ENCODE data around the gene NUBPL.
"Not testable (repeated sequence)": the region's sequence is repeated elsewhere in the genome, so short reads cannot be mapped to it uniquely, and the experiment has no call there.

The NUBPL gene

DNA sequence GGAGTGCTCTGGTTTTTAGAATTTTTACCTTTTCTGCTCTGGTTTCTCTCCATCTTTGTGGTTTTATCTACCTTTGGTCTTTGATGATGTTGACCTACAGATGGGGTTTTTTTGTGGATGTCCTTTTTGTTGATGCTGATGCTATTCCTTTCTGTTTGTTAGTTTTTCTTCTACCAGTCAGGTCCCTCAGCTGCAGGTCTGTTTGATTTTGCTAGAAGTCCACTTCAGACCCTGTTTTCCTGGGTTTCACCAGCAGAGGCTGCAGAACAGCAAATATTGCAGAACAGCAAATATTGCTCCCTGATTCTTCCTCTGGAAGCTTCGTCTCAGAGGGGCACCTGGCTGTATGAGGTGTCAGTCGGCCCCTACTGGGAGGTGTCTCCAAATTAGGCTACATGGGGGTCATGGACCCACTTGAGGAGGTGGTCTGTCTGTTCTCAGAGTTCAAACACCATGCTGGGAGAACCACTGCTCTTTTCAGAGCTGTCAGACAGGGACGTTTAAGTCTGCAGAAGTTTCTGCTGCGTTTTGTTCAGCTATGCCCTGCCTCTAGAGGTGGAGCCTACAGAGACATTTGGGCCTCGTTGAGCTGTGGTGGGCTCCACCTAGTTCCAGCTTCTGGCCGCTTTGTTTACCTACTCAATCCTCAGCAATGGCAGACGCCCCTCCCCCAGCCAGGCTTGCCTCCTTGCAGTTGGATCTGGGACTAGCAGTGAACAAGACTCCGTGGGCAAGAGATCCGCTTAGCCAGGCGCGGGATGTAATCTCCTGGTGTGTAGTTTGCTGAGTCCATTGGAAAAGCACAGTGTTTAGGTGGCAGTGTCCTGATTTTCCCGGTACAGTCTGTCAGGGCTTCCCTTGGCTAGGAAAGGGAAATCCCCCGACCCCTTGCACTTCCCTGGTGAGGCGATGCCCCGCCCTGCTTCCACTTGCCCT is 250.8 kb downstream of the NUBPL start:
- DNase-seq, result not testable (repeated sequence)

DNA sequence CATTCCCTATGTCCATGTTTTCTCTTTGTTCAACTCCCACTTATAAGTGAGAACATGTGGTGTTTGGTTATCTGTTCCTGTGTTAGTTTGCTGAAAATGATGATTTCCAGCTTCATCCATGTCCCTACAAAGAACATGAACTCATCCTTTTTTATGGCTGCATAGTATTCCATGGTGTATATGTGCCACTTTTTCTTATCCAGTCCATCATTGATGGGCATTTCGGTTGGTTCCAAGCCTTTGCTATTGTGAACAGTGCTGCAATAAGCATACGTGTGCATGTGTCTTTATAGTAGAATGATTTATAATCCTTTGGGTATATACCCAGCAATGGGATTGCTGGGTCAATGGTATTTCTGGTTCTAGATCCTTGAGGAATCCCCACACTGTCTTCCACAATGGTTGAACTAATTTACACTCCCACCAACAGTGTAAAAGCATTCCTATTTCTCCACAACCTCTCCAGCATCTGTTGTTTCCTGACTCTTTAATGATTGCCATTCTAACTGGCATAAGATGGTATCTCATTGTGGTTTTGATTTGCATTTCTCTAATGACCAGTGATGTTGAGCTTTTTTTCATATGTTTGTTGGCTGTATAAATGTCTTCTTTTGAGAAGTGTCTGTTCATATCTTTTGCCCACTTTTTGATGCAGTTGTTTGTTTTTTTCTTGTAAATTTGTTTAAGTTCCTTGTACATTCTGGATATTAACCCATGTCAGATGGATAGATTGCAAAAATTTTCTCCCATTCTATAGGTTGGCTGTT is 252.7 kb downstream of the NUBPL start:
- DNase-seq, result not testable (repeated sequence)

DNA sequence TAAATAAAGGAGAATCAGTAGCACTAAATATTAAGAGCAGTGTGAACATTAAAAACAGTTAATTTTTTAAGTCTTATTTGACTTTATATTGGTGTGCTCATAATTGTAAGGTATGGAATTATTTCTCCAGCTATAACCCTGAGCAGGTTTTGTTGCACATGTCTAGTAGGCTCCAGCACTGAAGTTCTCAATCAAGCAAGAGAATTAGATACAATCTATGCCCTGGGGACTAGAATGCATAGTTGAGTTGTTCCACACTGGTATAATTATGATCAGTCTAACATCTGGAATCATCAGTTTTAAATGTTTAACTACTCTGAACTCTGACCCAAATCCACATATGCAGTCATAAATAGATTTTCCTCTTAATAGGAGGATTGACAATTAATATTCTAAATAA is 258.1 kb downstream of the NUBPL start:
- DNase-seq, result no peak

DNA sequence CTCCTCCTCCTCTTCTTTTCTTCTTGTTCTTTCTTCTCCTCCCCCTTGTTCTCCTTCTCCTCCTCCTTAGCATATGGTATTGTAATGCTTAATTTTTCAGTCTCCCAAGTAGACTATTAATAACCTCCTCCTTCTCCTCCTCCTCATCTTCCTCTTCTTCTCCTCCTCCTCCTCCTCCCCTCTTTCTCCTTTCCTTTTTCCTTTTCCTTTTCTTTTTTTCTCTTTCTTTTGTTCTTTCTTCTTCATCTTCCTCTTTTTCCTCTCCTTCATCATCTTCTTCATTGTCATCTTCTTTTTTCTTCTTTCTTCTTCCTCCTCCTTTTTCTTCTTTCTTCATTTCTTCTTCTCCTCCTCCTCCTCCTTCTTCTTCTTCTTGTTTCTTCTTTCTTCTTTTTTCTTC is 264.3 kb downstream of the NUBPL start:
- DNase-seq, result no peak

DNA sequence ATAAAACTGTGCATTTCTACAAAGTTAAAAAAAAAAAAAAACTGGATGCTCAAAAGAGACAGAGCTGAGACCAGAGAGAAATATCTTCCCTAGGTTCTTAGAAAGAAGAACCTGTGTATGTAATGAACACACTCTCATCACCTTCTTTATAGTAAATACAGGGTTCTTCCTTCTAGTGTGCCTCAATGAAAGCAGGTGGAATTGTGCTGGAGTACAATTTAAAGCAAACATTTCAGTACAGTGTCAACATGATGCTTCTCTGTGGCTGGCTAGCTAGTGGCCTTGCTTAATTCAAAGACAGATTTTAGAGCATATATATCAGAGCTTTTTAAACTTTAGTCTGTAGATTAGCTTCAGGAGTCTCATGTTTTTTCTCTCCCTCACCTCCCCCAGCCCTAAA is 266.1 kb downstream of the NUBPL start:
- no peak for DNase-seq

DNA sequence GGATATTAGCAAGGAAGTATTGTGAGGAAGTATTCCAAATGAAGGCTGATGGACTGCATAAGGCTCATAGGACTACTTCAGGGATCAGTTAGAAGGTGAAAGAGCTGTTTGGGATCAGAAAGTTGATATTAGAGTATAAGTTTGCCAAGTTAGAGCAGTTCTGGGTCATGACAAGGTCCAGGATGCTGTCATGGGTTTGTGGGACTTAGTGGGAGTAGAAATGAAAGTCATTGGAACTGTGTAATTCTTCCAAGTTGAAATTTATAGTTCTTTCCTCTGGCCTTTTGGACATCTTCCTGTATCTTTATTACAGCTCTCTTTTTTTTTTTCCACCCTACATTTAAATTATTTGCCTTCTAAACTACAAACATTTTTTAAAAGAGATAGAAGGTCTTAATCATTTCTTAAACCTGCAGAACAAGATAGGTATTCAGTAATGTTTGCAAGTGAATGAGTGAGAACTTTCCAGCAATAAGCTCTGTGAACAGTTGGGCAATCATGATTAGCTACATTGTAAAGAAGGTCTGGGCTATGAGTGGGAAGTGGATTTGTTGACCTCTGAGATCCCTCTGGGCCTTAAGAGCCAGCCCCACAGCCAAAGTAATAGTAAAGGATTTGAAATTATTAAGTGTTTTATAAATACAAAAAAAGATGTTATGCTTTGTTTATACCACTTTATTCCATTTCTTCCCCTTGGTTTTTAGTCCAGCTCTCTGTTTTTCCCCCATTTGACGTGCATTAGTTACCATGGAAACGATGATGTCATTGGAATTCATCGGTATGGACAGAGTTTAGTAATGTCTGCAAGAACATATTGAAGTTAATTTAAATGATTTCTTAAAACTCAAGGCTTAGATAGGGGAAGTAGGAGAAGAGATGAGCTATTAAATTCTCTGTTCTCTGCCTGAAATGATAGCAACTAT is 268.0 kb downstream of the NUBPL start:
- no peak for DNase-seq

DNA sequence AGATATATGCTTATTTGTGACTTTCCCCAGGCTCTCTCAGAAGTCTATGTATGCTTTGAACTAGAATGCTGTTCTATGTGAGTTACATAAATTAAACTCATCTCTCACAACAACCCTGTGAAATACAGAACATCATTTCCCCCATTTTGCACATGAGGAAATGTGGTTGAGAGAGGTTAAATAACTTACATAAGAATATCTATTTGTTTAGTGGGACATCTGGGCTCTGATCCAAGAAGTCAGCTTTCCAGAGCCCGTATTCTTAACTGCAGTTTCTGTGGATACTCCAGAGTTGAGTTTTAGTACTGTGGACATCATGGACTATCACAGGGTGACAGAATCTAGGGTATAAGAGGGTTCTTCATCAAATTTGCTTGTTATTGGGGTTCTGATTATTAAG is 273.4 kb downstream of the NUBPL start:
- no peak for DNase-seq

DNA sequence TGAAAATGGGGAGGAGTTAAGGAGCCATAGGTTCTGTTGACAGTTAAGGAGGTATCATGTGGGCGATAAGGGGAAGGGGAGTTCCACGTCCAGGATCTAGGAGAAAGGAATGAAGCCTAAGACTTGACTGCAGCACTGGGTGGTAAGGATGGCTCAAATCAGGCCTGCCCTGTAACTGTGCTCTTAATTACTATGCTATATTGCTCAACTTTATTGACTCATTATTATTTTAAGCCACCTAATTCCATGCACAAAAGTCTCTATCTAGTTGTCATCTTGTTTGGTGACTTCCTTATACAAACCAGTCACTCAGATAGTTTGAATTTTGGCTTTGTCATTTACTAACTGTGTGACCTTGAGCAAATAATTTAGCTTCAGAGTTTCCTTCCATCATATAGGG is 273.8 kb downstream of the NUBPL start:
- no peak for DNase-seq

DNA sequence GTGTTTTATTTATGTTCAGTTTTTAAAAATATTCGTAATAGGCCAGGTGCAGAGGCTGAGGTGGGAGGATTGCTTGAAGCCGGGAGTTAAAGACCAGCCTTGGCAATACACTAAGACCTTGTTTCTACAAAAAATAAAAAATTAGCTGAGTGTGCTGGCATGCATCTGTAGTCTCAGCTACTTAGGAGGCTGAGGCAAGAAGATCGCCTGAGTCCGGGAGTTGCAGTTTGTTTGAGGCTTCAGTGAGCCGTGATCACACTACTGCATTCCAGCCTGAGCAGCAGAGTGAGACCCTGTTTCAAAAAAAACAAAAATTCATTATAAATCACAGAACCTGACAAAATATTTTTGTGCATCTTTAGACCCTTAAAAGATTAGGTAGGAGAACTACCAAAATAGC is 275.8 kb downstream of the NUBPL start:
- DNase-seq, result no peak

DNA sequence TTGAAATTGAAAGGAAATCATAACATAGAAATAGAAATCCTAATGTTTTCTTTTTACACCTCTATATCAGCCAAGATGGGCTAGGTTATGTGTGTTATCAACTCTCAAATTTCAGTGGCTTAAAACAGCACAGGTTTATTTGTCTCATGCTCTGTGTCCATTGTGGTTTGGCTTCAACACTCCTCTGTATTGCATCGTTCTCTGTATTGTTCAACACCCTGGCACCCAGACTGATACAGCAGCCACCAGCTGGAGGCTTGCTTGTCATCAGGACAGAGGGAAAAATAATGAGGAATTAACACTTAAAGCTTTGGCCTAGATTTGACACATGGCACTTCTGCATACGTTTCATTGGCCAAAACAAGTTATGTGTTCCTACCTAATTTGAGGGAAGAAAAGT is 281.7 kb downstream of the NUBPL start:
- DNase-seq, result no peak

DNA sequence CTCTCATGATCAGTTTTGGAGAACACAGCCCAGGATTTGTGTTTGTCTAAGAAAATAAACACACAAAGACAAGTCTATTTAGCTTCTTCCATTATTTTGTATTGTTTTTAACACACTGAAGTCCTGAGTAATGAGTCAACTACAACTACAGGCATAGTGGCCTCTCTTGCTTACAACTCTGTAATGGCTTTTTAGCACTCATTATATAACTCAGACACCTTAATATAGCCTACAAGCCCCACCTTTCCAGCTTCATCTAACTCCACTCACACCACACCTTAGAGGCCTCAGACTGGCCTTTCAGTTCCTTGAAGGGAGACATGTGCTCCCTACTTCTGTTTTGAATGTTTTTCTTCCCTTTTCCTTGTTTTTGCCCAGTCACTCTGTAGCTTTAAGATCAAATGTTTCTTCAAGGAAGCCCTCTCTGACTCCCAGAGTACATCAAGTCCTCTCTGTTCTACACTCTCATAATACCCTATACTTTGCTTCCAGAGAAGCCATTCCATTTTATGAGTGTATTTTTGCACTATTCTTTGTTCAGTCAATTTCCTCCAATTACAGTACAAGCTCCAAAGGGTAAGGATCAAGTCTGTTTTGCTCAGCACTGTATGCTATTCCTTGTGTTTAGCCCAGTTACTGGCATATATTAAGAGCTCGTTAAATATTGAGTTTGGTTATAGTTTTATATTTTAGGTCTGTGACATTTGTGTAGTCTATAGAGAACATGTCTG is 282.3 kb downstream of the NUBPL start:
- no peak for DNase-seq

DNA sequence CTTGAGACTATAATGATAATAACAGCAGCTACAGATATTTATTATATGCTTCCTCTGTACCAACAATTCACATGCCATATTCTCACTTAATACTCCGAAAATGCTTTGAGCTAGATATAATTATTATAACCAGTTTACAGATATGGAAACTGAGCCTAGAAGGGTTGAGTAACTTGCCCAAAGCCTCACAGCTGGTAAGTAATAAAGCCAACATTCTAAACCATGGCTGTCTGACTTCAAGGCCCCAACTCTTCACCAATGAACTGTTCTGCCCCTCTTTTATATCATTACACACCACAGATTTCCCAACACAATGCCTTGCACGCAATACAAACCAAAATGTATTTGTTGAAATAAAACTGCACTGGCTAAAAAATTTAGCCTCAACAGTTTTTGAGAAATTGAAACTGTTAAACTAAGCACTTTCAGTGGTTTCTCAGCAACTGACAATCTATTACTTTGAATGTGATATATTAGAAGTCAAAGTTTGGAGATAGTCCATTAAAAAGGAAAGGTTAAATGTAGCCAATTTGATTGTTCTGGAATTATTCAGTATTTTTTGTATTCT is 293.4 kb downstream of the NUBPL start:
- no peak for DNase-seq

DNA sequence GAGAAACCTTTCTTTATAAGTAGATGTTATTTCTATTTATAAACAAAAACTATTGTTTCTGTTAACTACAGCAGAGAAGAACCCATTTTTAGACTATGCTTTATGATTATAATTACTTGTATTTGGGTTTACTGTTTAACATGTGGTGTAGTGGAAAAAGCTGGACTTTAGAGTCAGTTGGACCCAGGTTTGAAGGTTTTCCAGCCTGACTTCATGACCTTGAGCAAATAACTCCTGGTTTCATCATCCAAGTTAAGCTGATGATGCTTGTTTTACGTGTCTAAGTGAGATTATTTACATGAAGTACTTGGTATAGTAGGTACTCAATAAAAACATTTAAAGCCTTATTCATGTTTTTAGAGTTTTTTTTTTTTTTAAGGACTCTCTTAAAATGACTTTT is 294.1 kb downstream of the NUBPL start:
- DNase-seq, result no peak

DNA sequence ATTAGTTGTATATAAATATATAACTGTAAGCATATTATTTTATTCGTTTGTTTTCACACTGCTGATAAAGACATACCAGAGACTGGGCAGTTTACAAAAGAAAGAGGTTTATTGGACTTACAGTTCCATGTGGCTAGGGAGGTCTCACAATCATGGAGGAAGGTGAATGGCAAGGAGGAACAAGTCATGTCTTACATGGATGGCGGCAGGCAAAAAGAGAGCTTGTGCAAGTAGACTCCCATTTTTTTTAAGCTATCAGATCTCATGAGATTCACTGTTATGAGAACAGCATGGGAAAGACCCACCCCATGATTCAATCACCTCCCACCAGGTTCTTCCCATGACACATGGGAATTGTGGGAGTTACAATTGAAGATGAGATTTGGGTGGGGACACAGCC is 294.8 kb downstream of the NUBPL start:
- DNase-seq, result not testable (repeated sequence)

DNA sequence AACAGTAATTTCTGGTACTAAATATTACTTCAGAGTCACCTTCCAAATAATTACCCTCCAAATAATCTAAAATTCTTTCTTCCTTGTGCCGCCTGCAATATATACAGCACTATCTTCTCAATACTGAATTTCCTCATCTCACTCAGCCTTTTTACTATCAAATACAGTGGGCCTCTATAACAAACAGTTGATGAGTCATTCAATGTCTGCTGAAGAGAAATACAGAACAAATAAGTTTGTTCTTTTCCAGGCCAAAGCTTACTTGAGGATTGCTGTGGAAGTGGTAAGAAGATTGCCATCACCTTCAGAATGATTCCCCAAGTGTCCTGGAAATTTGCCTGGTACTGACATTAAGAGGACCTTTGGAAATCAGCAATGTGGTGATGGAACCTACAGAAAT is 297.7 kb downstream of the NUBPL start:
- no peak for DNase-seq

DNA sequence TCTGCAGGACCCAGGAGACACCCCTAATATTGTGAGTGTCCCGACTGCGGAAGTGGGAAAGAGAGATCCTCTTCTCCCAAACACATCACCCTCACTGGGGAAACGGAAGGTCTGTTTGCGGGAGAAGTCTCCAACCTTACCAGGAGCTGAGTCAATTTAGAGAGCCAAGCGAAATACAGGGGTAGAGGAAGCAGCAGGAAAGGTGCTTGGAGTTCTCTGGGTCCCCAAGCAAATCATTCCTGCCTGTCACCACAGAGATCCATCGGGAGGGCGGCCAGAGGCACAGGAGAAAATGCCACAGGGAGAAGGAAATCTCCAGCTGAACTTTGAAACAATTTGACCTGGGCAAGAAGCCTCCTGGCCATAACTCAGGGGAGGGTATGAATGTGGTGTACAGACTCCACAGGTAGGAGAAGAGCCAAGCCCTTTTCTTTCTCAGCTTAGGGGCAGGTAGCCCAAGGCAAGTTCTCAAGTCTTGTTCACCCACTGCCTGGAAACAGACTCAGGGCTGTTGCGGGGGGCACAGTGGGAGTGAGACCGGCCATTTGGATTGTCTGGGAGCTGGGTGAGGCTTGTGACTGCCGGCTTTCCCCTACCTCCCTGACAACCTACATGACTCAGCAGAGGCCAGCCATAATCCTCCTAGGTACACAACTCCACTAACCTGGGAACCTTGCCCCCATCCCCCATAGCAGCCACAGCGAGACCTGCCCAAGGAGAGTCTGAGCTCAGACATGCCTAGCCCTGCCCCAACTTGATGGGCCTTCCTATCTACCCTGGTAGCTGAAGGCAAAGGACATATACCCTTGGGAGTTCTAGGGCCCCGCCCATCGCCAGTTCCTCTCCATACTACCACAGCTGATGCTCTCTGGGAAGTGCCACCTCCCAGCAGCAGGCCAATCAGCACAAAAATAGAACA is 304.0 kb downstream of the NUBPL start:
- DNase-seq, result no peak

DNA sequence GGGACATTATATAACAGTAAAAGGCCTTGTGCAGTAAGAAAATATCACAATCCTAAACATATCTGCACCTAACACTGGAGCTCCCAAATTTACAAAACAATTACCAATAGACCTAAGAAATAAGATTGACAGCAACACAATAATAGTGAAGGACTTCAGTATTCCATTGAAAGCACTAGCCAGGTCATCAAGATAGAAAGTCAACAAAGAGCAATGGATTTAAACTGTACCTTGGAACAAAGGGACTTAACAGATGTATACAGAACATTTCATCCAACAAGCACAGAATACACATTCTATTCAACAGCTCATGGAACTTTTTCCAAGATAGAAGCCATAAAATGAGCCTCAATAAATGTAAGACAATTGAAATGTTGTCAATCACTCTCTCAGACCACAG is 306.4 kb downstream of the NUBPL start:
- DNase-seq, result no peak

DNA sequence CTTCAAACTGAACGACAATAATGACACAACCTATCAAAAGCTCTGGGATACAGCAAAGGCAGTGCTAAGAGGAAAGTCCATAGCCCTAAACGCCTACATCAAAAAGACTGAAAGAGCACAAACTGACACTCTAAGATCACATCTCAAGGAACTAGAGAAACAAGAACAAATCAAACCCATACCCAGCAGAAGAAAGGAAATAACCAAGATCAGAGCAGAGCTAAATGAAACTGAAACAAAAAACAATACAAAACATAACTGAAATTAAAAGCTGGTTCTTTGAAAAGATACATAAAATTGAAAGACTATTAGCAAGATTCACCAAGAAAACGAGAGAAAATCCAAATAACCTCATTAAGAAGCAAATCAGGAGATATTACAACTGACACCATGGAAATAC is 306.9 kb downstream of the NUBPL start:
- not testable (repeated sequence) for DNase-seq

DNA sequence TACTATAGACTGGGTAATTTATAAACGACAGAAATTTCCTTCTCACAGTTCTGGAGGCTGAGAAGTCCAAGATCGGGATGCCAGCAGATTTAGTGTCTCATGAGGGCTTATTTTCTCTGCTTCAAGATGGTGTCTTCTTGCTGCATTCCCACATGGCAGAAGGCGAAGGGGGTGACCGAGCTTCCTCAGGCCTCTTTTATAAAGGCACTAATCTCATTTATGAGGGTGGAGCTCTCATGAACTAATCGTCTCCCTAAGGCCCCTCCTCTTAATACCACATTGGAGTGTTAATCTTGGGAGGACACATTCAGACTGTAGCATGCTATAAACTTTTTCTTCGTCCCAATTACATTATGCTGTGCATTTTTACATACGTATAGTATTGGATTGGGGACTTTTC is 315.5 kb downstream of the NUBPL start:
- DNase-seq, result no peak

All from amygdala (tissue), 56 donors.